Caki2 (cell line): ENCODE data around the gene PAQR5. TPM values are rescaled to one million over a fixed set of nuclear protein-coding genes. Genes with fewer than 3 reads are reported as not detected.
"Not testable (repeated sequence)": the region's sequence is repeated elsewhere in the genome, so short reads cannot be mapped to it uniquely, and the experiment has no call there.

ENCODE experiments used
- DNase-seq: peaks from one replicate; pipeline ENCODE4 v3.0.0-alpha.2; 2015; ENCODE audit warnings: low read depth
- in situ Hi-C: cut with HindIII; loops from 2 replicates; pipeline ENCODE4 v1.10.0; 2016; ENCODE audit warnings: low sequenced_read_pairs, low pct_unique_long_range_greater_than_20kb, mixed read lengths
- total RNA-seq: library from RNA; depleted of rRNA; stranded (reverse); fragments of >200 nt; shearing (Covaris generic); gene quantifications from 2 replicates; pipeline ENCODE4 v1.2.3, GENCODE V29; 2014; ENCODE audit warnings: low replicate concordance

PAQR5 gene
- total RNA-seq, 1 experiment from 2014 or later = 50.0 TPM

DNA sequence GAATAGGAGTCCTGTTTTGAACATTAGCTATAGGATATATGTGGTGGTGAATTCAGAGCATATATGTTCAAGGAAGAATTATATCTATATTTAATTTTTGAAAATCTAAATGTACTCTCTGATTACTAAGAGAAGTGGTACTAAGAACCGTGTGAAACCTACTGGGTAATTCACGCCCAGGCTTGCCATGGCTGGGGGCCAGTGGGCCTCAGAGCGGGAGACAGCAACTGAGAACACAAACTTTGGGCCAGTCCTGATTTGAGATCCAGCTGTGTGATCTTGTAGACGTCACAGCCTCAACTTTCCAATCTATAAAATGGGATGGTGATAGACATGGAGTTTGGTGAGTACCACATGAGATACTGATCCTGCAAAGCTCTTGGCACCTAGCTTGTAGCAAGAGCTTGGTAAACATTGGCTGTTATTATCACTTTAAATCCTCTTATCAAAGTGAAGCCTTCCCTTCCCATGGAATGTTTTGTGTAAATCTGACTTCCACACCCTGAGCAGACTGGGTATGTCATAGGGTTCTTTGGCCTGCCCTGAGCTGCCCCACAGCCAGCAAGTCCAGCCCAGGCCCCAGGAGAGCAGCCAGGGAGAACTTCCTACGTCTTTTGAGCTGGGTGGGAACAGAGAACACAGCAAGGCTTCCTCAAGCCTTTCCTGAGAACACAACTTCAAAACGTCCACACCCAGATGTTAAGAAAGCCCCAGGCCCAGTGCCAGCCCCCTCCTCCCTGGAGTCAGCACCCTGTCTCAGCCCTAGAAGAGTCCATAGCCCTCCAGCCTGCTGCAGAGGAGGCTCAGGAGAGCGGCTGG is 8.2 kb upstream of the PAQR5 start:
- in situ Hi-C loops = no loop called here
- no peak for DNase-seq

DNA sequence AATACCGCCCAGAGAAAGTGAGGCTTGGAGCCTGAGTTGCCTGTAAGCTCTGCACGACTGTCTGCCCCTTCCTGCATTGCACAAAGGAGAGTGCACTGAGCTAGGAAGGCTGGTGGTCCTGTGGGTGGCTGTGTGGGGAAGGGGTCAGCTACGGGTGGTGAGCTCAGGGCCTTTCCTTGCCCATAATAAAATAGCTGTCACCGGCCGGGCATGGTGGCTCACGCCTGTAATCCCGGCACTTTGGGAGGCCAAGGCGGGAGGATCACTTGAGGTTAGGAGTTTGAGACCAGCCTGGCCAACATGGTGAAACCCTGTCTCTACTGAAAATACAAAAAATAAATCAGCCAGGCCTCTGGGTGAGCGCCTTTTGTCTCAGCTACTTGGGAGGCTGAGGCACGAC is 7.1 kb upstream of the PAQR5 start:
- DNase-seq, in situ Hi-C loops: not testable (repeated sequence)

DNA sequence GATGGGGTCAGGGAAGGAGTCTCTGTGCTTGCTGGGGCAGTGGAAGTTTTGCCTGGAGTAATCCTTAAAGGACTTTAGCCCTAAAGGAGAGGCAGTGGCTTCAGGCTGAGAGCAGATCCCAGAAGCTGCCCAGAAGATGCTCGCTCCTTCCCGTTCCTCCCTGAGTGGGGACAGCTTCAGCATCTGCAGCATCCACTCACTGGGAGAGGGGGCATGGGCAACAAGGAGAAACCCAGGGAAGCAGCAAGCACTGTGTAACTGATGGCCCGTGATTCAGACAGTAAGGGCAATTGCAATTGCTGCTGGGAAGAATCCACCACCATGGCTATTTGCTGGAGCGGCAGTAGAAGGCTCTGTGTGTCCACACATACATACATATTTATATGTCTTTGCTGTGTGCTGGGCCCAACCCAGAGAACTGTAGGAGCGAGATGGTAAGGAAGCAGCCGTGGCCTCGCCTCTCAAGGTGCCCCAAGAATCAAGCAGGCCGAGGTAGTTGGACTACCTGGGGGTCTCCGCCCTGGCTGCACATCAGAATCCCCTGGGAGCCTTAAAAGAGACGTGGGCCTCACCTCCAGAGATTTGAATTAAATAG is 5.8 kb upstream of the PAQR5 start:
- DNase-seq = no peak
- in situ Hi-C loops = no loop called here

DNA sequence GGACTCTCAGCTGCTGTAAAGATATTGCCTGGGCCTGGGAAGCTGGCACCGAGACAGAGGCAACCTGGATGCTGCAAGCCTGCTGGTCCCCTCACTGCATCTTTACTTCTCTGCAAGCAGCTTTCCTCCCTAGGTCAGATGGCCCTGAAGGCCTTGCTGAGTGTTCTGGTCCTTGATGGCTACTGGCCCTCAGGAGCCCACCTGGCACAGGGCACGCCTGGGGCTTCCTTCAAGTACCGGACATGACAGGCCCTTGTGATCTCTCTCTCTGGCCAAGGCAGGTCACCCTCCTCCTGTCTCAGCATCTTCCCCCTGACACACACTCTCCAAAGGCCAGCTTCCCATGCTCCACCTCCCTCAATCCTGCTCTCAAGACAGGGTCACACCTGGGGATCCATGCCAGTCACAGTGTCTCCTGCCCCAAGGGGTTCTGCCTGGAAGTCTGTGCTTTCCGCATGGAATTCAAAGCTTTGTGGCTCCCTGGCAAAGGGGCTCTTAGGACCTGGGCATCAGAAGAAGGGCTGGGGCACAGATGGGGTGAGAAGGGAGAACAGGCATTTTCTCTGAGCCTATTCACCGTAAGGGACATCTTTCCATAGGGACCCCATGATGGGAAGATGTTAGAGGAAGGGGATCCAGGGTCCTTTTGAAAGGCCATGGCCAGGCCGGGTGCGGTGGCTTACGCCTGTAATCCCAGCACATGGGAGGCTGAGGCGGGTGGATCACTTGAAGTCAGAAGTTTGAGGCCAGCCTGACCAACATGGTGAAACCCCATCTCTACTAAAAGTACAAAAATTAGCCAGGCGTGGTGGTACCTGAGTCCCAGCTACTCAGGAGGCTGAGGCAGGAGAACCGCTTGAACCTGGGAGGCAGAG is 4.7 kb upstream of the PAQR5 start:
- DNase-seq = no peak
- in situ Hi-C loops = no loop called here

DNA sequence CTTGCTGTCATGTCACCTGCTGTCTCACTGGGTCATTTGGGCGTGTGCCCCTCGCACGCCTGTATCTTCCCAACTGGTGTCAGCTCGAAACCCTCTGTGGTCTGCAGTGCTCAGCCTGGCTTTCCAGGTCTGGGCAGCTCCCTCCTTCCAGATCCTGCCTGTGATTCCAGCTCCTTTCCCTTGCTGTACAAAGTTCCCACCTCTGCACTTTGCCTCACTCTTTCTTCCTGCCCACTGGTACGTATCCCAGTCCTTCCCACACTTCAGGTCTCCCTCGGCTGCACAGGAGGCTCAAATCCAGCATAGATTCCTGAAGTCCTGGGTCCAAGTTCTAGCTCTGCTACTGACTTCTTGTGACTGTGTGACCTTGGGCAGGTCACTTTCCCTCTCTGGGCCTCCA is 2.1 kb upstream of the PAQR5 start:
- DNase-seq = no peak
- in situ Hi-C loops = no loop called here

DNA sequence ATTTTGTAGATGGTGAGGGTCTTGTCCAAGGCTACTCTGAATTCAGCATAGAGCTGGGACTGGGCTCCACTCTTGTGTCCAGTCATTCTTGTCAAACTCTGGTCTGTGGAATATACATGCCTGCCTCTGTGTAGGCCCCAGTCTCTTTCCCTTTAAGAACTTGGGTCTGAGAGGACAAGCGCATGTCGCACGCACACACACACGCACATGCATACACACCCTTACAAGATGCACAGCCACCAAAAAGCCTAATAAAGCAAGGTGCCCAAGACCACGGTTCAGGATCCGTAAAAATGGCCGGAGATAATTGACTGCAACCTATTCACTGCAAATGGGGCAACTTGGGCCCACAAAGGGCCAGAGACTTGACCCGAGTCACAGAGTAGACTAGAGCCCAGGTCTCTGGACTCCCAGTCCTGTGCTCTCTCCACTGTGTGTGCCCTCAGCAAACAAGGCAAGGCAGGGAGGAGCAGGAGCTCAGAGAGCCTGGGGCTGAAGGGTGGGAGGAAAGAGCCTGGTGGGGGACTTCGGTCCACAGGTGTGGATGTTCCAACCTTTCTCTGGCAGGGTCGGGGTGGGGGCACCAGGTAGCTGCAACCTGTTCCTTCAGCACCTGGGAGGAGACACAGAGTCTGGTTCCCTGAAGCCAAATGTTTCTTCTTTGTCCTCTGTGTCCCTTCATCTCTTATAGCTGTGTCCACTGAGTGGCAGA is 914 bp upstream of the PAQR5 start:
- no peak for DNase-seq
- in situ Hi-C loops = no loop called here

DNA sequence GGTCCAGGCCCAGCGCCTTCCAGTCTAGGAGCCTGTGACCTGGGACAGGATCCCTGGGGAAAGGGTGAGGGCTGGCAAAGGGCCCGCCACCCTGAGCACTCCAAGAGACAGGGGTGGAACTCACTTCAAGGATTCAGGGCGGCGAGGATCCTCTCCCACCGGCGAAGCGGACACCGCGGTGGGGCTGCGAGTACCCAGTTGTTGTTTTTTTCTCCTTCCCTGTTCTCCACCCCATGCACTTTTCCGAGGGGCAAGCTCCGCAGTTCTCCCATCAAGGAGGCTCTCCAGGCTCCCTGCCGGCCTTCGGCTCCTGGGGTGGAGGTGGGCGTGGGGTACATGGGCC is 387 bp upstream of the PAQR5 start:
- in situ Hi-C loops = no loop called here
- DNase-seq = no peak

DNA sequence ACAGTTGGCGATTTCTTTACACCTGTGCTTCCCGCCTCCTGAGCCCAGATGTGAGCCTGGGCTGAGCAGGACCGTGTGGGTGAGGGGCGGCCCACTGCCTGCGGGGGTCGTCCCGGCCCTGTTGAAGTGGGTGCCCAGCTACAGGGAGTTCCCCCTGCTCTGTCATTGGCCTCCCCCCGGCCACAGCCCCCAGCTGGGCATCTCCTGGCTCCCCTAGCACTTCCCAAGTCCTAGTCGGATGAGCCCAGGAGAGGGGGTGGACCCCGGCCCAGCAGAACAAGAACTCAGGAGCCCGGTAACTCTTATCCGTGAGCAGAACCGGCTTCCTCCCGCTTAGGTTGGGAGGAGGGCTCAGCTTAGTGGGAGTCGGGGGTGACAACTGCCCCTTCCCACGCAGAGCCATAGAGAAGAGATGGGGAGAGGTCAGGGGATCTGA is 757 bp downstream of the PAQR5 start:
- in situ Hi-C loops = no loop called here
- no peak for DNase-seq

DNA sequence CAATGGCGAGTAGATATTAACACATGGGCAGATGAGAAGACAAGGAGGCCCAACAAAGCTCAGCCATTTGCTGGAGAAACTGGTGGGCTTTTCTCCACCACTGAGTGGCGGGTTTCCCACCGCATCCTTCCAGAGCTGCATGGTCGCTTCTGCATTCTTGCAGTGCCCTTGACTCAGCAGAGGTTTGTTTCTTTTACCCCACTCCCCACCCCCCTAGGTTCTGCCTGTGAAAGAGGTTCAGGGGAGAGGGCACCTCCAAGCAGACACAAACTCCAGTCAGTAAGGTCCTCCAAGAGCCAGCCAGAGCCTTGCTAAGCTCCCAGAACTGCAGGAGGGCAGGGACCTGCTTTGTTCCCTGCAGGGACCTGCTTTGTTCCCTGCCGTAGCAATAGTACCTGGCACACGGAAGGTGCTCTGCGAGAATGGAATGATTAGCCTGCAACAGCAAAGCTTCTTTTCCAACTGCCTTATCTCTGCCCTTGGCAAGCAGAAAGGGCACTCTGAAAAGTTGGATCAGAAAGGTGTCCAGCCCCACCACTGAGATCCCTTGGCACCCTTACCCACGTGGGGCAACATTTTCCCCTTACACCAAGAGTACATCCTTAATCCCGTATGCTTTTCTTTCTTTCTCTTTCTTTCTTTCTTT is 1.4 kb downstream of the PAQR5 start:
- DNase-seq = peak; percentile 46
- in situ Hi-C loops = no loop called here

DNA sequence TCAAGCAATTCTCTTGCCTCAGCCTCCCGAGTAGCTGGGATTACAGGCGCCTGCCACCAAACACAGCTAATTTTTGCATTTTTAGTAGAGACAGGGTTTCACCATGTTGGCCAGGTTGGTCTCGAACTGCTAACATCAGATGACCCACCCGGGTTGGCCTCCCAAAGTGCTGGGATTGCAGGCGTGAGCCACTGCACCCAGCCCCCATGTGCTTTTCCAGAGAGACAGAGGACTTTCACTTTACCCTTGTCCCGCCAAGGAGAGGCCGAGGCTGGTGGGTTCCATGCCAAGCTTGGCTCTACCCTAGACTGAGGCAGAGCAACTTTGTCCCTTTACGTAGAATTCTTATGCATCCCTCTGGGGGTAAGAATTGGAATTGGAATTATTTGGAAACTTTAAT is 2.4 kb downstream of the PAQR5 start:
- in situ Hi-C loops, DNase-seq: not testable (repeated sequence)

DNA sequence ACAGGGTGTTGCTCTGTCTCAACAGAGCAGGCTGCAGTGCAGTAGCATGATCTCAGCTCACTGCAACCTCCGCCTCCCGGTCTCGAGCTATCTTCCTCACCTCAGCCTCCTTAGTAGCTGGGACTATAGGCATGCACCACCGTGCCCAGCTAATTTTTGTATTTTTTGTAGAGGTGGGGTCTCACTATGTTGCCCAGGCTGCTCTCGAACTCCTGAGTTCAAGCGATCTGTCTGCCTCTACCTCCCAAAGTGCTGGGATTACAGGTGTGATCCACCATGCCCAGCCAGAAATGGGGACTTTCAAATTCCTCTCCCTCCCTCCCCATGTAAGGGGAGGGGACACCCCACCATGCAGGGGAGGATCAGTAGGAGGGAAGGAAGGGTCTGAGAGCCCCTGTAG is 3.4 kb downstream of the PAQR5 start:
- in situ Hi-C loops, DNase-seq: not testable (repeated sequence)

DNA sequence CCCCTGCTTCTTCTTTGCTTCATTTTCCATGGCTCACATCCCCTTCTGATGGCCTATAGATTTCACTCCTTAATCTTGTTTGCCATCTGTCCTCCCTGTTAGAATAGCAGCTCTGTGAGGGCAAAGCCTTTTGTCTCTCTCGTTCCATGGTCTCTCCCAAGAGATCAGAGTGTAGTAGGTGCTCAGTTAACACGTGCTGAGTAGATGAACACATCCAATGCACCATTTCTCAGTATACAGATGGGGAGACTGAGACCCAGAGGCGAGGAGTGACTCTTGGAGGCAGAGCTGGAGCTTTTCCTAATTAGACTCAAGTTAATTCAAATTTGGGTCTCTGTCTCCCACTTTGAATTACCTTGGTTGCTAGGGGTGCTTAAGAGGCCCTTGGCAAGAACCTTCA is 4.2 kb downstream of the PAQR5 start:
- in situ Hi-C loops = no loop called here
- DNase-seq = no peak

DNA sequence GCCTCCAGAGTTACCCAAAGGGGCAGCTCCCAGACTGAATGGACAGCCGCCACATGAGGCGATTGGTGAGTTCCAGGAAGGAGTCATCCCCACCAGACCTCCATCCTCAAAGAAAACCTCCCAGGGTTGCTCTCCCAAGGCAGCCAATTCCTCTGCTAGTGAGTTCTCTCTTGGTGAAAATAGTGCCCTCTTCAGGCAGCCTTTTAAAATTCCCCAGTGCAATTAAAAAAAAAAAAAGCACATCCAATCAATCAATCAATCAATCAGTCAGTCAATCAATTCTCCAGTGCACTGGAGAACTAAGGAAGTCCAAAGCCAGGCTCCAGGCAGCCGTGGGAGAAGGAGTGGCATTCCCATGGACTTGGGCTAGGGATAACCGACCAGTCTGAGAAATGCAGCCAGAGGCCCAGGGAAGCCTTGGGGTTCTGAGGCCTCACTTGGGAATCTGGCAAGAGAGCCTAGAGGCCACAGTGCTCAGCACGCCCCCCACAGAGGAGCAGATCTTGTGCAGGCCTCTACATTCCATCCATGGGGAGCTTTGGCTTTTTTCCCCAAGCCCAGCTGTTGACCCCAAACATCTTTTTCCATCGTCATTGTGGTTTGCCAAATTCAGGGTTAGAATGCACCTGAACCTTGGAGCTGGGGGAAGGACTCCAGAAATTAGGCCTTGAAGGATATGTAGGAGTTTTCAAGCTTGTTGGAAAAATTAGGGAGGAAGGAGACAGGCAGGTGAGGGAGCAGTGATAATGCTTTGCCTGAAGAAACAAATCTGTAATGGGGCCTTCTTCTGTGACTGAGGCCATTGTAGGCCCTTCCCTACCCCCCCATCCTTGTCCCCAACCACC is 4.8 kb downstream of the PAQR5 start:
- in situ Hi-C loops = no loop called here
- peak; percentile 45 for DNase-seq

DNA sequence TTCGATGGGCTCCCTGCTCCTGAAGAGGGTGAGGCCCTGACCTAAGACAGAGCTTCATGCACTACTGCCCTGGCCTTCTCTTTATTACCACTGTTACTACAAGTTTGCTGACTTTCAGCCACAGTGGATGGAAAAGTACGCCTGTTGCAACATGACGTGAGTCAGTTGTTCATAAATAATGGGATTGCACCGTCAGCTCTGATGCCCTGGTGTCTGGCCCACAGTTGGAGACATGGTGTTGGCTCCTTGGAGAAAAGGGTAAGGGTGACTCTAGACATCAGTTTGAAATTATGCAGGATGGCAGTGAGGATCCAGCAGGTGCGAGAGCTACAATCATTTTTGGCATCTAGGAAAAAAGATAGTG is 5.5 kb downstream of the PAQR5 start:
- peak; percentile 93 for DNase-seq

DNA sequence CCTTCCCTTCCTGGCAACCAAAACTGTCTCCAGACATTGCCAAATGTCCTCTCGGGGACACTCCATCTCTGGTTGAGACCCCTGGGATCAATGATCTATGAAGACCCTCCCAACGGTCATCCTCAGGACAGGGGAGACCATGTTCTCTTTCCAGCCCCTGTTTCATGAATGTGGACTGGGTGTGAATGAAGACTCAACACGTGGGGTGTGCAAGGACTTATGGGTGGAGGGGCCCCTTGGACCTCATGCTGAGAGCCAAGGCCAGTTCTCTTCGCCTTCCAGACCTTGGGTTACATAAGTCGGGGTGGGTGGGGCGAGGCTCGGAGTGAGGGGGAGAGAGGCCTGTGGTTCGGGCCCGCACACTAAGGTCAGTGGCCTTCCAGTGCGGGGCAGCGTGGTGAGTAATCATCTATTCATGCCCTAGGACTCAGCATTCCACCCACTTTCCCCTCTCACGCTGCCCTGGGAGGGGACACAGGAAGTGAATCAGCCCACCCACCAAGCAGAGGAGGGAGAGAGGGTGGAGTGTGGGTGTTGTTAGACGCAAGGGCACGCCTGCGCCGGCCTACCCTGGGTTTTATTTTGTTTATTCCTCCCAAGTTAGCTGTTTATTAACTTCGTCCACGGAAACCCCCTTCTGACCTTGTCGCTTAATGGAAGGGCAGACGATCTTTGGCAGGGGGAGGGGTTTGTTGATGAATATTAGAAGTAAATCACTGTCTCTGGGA is 6.7 kb downstream of the PAQR5 start:
- DNase-seq = peak; percentile 99

More for the DNA sequence above, 5.5 kb downstream of the PAQR5 start:
- in situ Hi-C loops = no loop called here

DNA sequence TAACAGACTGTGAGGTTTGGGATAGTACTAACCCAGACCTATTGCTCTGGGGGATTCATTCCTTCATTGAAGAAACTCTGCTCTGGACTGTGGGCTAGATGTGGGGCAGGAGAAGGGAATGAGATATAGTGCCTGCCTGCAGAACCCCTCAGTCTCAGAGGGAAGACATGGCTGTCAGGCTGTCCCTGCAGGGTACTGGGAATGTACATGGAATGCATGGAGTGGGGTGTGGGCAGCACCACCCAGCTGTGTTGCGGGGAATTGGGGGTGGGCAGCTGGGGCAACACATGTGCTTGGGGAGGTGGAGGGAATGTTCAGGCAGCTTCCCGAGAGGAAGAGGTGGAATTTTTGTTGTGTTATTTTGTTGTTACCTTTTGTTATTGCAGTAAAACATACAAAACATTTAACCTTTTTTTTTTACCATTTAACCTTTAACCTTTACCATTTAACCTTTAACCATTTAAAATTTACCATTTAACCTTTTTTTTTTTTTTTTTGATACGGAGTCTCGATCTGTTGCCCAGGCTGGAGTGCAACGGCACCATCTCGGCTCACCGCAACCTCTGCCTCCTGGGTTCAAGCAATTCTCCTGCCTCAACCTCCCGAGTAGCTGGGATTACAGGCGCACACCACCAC is 7.3 kb downstream of the PAQR5 start:
- in situ Hi-C loops = no loop called here

More for the DNA sequence above, 6.7 kb downstream of the PAQR5 start:
- in situ Hi-C loops = no loop called here

More for the DNA sequence above, 7.3 kb downstream of the PAQR5 start:
- DNase-seq = no peak
